GM12878 (cell line): ENCODE results near the gene NPAS1. TPM values are rescaled to one million over a fixed set of nuclear protein-coding genes. Genes with fewer than 3 reads are reported as not detected.

ENCODE experiments used
- ATAC-seq: fragments of 200-7000 bp; cut with Tn5 transposase; 3 replicates; pipeline ENCODE4 v1.9.1; 2020; ENCODE audit warnings: mild to moderate bottlenecking, moderate library complexity
- BruUV-seq: library from RNA; stranded (reverse); fragments of 400-500 nt; replicated peaks from 2 replicates; lab custom pipeline; 2021; lab: Mats Ljungman, UMichigan
- CTCF ChIA-PET: fragments of 300-600 bp; sonication (Branson Sonifier 250); formaldehyde crosslinking; extraction: SDS; loops from one replicate; lab custom pipeline; 2021; ENCODE audit warnings: inconsistent platforms; lab: Yijun Ruan, JAX
- POLR2A ChIA-PET: fragments of 350-600 bp; formaldehyde crosslinking; extraction: SDS; loops from one replicate; lab custom pipeline; 2021; ENCODE audit warnings: inconsistent platforms; lab: Charles Lee
- RAD21 ChIA-PET: fragments of 300-600 bp; sonication (Branson Sonifier 250); formaldehyde crosslinking; loops from one replicate; lab custom pipeline; 2023; ENCODE audit warnings: antibody characterized with exemption; ENCODE audit not compliant: unreplicated experiment; lab: Charles Lee
- SMC1A ChIA-PET: fragments of 300-600 bp; sonication (Branson Sonifier 250); formaldehyde crosslinking; loops from one replicate; lab custom pipeline; 2023; ENCODE audit not compliant: unreplicated experiment, uncharacterized antibody; lab: Charles Lee
- DNase-seq: peaks from one replicate; pipeline ENCODE4 v3.0.0-alpha.2; 2011; ENCODE audit warnings: low read depth, low spot score
- FAIRE-seq: peaks from 3 replicates; lab custom pipeline; 2011; peaks lifted over from hg19 to GRCh38; lab: Jason Lieb, UNC
- H2AFZ ChIP-seq: 2 replicates; pipeline ENCODE4 v1.6.0; 2011; ENCODE audit warnings: low read depth, low read length, control low read depth; ENCODE audit not compliant: control insufficient read depth
- H3K27ac ChIP-seq: 2 replicates; pipeline ENCODE4 v1.5.1; 2011; ENCODE audit warnings: control low read depth; ENCODE audit not compliant: control insufficient read depth, insufficient read depth
- H3K27me3 ChIP-seq, 2 experiments: replicated peaks in 1 of 2; 2 replicates each; pipeline versions ENCODE4 v1.6.0 to v1.6.1; 2011; ENCODE audit warnings: low read length in 1 of 2; ENCODE audit not compliant: control insufficient read depth in 2 of 2, insufficient read depth in 2 of 2
- H3K36me3 ChIP-seq, 2 experiments: 2 replicates each; pipeline ENCODE4 v1.5.1; 2011; ENCODE audit warnings: low read length in 1 of 2; ENCODE audit not compliant: control insufficient read depth in 2 of 2, insufficient read depth in 2 of 2
- H3K4me1 ChIP-seq: 2 replicates; pipeline ENCODE4 v1.6.1; 2011; ENCODE audit warnings: mild to moderate bottlenecking, low read length, moderate library complexity, mixed read lengths; ENCODE audit not compliant: control insufficient read depth, insufficient read depth
- H3K4me2 ChIP-seq: 2 replicates; pipeline ENCODE4 v1.6.0; 2011; ENCODE audit warnings: control low read depth; ENCODE audit not compliant: control insufficient read depth, insufficient read depth
- H3K4me3 ChIP-seq: fragments of 200-600 bp; sonication (generic); 2 replicates; pipeline ENCODE4 v1.5.1; 2016
- H3K79me2 ChIP-seq: 2 replicates; pipeline ENCODE4 v1.6.0; 2011; ENCODE audit warnings: low read length; ENCODE audit not compliant: control insufficient read depth, insufficient read depth
- H3K9ac ChIP-seq: 2 replicates; pipeline ENCODE4 v1.8.0; 2011; ENCODE audit warnings: low read length, control low read depth, mixed read lengths; ENCODE audit not compliant: control insufficient read depth, insufficient read depth
- H3K9me3 ChIP-seq: replicated peaks from 3 replicates; pipeline ENCODE4 v1.5.1; 2011; ENCODE audit warnings: mild to moderate bottlenecking, low read length; ENCODE audit not compliant: control insufficient read depth, insufficient read depth
- H4K20me1 ChIP-seq: 2 replicates; pipeline ENCODE4 v1.6.0; 2011; ENCODE audit not compliant: control insufficient read depth, insufficient read depth
- BCL11A ChIP-seq: IDR thresholded peaks from 2 replicates; pipeline ENCODE4 v1.6.1; 2011; ENCODE audit warnings: low read depth, low read length
- CBX3 ChIP-seq: fragments of 200-600 bp; sonication (generic); IDR thresholded peaks from 2 replicates; pipeline ENCODE4 v1.6.1; 2016; ENCODE audit warnings: low read depth, borderline replicate concordance
- CBX5 ChIP-seq: sonication (generic); IDR thresholded peaks from 2 replicates; pipeline ENCODE4 v1.6.1; 2016; ENCODE audit warnings: low read depth, moderate library complexity, mild to moderate bottlenecking, inconsistent platforms
- KLF5 ChIP-seq: fragments of 450-650 bp; IDR thresholded peaks from 2 replicates; pipeline ENCODE4 v1.6.1; 2014; ENCODE audit warnings: mild to moderate bottlenecking; ENCODE audit not compliant: partially characterized antibody
- PML ChIP-seq: IDR thresholded peaks from 2 replicates; pipeline ENCODE4 v1.6.1; 2012; ENCODE audit warnings: low read length, inconsistent platforms
- REST ChIP-seq: IDR thresholded peaks from 2 replicates; pipeline ENCODE4 v1.6.1; 2012; ENCODE audit warnings: mild to moderate bottlenecking, low read depth, low read length
- ZNF207 ChIP-seq: fragments of 450-650 bp; IDR thresholded peaks from 2 replicates; pipeline ENCODE4 v1.6.1; 2014; ENCODE audit warnings: antibody characterized with exemption, mild to moderate bottlenecking, borderline replicate concordance
- ZSCAN29 ChIP-seq: fragments of 450-650 bp; IDR thresholded peaks from 2 replicates; pipeline ENCODE4 v1.6.1; 2017; ENCODE audit warnings: mild to moderate bottlenecking, moderate library complexity
- WGBS: methylation state at CpG from one replicate; pipeline ENCODE4 v1.1.6; 2016; ENCODE audit warnings: low lambda C conversion rate; ENCODE audit not compliant: insufficient replicate concordance, insufficient coverage; ENCODE audit errors: missing lambda C conversion rate; 5-methylcytosine and 5-hydroxymethylcytosine counted together
- in situ Hi-C: fragments of 300-500 bp; cut with MboI; formaldehyde crosslinking; loops from 9 replicates; pipeline ENCODE4 v1.14.3; 2018; ENCODE audit warnings: mixed read lengths
- intact Hi-C: fragments of 100-400 bp; cut with micrococcal nuclease; formaldehyde crosslinking; loops from one replicate; pipeline ENCODE4 v1.14.2; 2022; ENCODE audit not compliant: unreplicated experiment
- polyA plus RNA-seq, 11 experiments: library from polyadenylated mRNA; depleted of rRNA in 4 of 11; unstranded in 6 of 11; stranded (reverse) in 5 of 11; fragments of >200 nt; fragmentation: Nextera tagmentation in 4 of 11; fragmentation: Illumina TruSeq in 1 of 11; extraction: Ambion mirVana in 4 of 11; extraction: Trizol in 1 of 11; gene quantifications; 1 replicate in 1 of 11; 2 replicates in 10 of 11; pipeline versions ENCODE4 v1.2.1 to v1.2.3, GENCODE V29; 2011 to 2016; ENCODE audit warnings: inconsistent platforms in 2 of 11, missing spikeins in 2 of 11, low read depth in 1 of 11
- total RNA-seq, 4 experiments: library from RNA; depleted of rRNA in 3 of 4; stranded (reverse); fragments of >200 nt in 3 of 4; fragmentation: Illumina TruSeq in 1 of 4; extraction: Trizol in 1 of 4; gene quantifications; 2 replicates each; pipeline versions ENCODE4 v1.2.1 to v1.2.3, GENCODE V29; 2013 to 2021
- TF ChIP-seq, protein P1 (sequence below): fragments of 450-650 bp; formaldehyde crosslinking; IDR thresholded peaks from 2 replicates; pipeline ENCODE4 v1.4.0; 2020; ENCODE audit warnings: mild to moderate bottlenecking, moderate library complexity
- TF ChIP-seq, protein P2 (sequence below): fragments of 150-350 bp; IDR thresholded peaks from 2 replicates; pipeline ENCODE4 v1.6.1; 2016; ENCODE audit warnings: low read depth, low read length

NPAS1 gene
- total and polyA plus RNA-seq, 10 of the 15 experiments (the other 5 are each of a cell fraction or from before 2014, with no cell fraction given) = 0.14 to 0.72 (median 0.28) TPM; not detected in 3

DNA sequence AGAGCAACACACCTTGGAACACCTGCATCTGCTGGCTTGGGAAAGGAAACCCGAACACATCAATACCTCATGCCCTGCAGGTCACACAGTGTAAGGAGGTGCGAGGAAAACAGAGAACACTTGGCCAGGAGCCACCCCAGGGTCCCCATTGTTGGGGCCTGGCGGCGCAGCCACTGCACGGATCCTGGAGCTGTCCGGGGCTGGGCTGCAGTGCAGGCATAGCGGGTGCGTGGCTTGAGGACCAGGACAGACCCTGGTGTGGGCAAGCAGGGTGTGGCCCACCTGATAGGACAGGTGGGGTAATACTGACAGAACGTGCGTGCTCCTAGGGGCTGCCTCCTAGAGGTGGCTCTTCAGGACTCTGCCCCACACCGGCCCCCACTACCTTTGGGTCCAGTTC lies 45.6 kb downstream of the NPAS1 start (continued):
- TF ChIP-seq REST (no peak), CBX5 (no peak)

- CTCF ChIA-PET = no interaction called here
- RAD21 ChIA-PET = no interaction called here
- TF ChIP-seq KLF5 (no peak), ZSCAN29 (no peak), CBX3 (no peak), BCL11A (no peak), ZNF207 (no peak), PML (no peak)
- TF ChIP-seq, protein P1, sequence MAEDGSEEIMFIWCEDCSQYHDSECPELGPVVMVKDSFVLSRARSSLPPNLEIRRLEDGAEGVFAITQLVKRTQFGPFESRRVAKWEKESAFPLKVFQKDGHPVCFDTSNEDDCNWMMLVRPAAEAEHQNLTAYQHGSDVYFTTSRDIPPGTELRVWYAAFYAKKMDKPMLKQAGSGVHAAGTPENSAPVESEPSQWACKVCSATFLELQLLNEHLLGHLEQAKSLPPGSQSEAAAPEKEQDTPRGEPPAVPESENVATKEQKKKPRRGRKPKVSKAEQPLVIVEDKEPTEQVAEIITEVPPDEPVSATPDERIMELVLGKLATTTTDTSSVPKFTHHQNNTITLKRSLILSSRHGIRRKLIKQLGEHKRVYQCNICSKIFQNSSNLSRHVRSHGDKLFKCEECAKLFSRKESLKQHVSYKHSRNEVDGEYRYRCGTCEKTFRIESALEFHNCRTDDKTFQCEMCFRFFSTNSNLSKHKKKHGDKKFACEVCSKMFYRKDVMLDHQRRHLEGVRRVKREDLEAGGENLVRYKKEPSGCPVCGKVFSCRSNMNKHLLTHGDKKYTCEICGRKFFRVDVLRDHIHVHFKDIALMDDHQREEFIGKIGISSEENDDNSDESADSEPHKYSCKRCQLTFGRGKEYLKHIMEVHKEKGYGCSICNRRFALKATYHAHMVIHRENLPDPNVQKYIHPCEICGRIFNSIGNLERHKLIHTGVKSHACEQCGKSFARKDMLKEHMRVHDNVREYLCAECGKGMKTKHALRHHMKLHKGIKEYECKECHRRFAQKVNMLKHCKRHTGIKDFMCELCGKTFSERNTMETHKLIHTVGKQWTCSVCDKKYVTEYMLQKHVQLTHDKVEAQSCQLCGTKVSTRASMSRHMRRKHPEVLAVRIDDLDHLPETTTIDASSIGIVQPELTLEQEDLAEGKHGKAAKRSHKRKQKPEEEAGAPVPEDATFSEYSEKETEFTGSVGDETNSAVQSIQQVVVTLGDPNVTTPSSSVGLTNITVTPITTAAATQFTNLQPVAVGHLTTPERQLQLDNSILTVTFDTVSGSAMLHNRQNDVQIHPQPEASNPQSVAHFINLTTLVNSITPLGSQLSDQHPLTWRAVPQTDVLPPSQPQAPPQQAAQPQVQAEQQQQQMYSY (CRISPR knock-in tag) = no peak
- TF ChIP-seq, protein P2, sequence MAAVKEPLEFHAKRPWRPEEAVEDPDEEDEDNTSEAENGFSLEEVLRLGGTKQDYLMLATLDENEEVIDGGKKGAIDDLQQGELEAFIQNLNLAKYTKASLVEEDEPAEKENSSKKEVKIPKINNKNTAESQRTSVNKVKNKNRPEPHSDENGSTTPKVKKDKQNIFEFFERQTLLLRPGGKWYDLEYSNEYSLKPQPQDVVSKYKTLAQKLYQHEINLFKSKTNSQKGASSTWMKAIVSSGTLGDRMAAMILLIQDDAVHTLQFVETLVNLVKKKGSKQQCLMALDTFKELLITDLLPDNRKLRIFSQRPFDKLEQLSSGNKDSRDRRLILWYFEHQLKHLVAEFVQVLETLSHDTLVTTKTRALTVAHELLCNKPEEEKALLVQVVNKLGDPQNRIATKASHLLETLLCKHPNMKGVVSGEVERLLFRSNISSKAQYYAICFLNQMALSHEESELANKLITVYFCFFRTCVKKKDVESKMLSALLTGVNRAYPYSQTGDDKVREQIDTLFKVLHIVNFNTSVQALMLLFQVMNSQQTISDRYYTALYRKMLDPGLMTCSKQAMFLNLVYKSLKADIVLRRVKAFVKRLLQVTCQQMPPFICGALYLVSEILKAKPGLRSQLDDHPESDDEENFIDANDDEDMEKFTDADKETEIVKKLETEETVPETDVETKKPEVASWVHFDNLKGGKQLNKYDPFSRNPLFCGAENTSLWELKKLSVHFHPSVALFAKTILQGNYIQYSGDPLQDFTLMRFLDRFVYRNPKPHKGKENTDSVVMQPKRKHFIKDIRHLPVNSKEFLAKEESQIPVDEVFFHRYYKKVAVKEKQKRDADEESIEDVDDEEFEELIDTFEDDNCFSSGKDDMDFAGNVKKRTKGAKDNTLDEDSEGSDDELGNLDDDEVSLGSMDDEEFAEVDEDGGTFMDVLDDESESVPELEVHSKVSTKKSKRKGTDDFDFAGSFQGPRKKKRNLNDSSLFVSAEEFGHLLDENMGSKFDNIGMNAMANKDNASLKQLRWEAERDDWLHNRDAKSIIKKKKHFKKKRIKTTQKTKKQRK = no peak
These were observed 47.0 kb downstream of the NPAS1 start for GRCh38 chr19:47066376-47067214.

More at GRCh38 chr19:47066376-47067214, 47.0 kb downstream of the NPAS1 start:
- Histone ChIP-seq H3K4me2 (no peak overlapping the region), H3K4me3 (no peak overlapping the region), H3K36me3 (peaks cover 17 to 58% of the 10 kb centered on the region in 2 experiments), H3K9me3 (no peaks in the 10 kb centered on the region), H3K27me3 (no peaks in the 10 kb centered on the region), H4K20me1 (peaks cover 4% of the 10 kb centered on the region; the same call in 1 of the 2 replicates), H3K79me2 (no peaks in the 10 kb centered on the region), H3K9ac (no peak overlapping the region), H3K4me1 (no peaks in the 10 kb centered on the region), H3K27ac (no peak overlapping the region), H2AFZ (no peak overlapping the region)
- ChIA-PET POLR2A (no interaction called here), SMC1A (no interaction called here)
- ATAC-seq (no peak), FAIRE-seq (no peak), DNase-seq (no peak)
- 97% methylated on average over 59 of the region's 61 CpGs for WGBS
- no TSS peak for BruUV-seq
- in situ Hi-C loops = no loop called here
- intact Hi-C loops = no loop called here
